ENCODE measurements around the gene PRICKLE4. TPM values are rescaled to one million over a fixed set of nuclear protein-coding genes. Genes with fewer than 3 reads are reported as not detected.
A peak's percentile ranks its signal among the peaks of the same experiment; 100 is the strongest.

Gene PRICKLE4
- total and polyA plus RNA-seq, 2 of the 13 experiments (the other 11 are each of a cell fraction or from before 2014, with no cell fraction given): 0.92 to 1.2 TPM

GRCh38 chr6:41748542-41748941 lies 32.0 kb upstream of the PRICKLE4 start (continued):
- no peak for TF ChIP-seq ZHX2 (IDR thresholded peaks at IDR 0.05; ENCODE audit: low read depth)
- TF ChIP-seq ZHX2 (CRISPR knock-in tag; IDR thresholded peaks at IDR 0.05; ENCODE audit: borderline replicate concordance): no peak
- TF ChIP-seq ZNF704 (CRISPR knock-in tag; IDR thresholded peaks at IDR 0.05; ENCODE audit: borderline replicate concordance): 0 out of 2 replicates have a peak, but pooled peaks have one; percentile 13
- peak; percentile 66 for TF ChIP-seq ZFY (CRISPR knock-in tag; IDR thresholded peaks at IDR 0.05)
- no peak for TF ChIP-seq HNF4A (CRISPR knock-in tag; IDR thresholded peaks at IDR 0.05)
- no peak for TF ChIP-seq FOXA1 (IDR thresholded peaks at IDR 0.05)
- TF ChIP-seq FOXA1 (CRISPR knock-in tag; IDR thresholded peaks at IDR 0.05): peak; percentile 80
- no peak for TF ChIP-seq CSRNP1 (CRISPR knock-in tag; IDR thresholded peaks at IDR 0.05)
- no peak for TF ChIP-seq ZNF124 (CRISPR knock-in tag; IDR thresholded peaks at IDR 0.05)
- no peak for TF ChIP-seq NFYB (CRISPR knock-in tag; IDR thresholded peaks at IDR 0.05)
- TF ChIP-seq ZNF543 (CRISPR knock-in tag; IDR thresholded peaks at IDR 0.05): no peak
- TF ChIP-seq BHLHE40 (IDR thresholded peaks at IDR 0.05; ENCODE audit: low read length): no peak
- TF ChIP-seq HIC2 (CRISPR knock-in tag; IDR thresholded peaks at IDR 0.05; ENCODE audit: low read depth): peak; percentile 70; the same call in 1 of the 2 replicates
- no peak for TF ChIP-seq ZNF589 (CRISPR knock-in tag; conservative IDR thresholded peaks at IDR 0.05)
- no peak for TF ChIP-seq U2AF2 (IDR thresholded peaks at IDR 0.05; ENCODE audit: low read depth, low read length)
- no peak for TF ChIP-seq NFIC (IDR thresholded peaks at IDR 0.05; ENCODE audit: low read length)
- TF ChIP-seq E2F5 (CRISPR knock-in tag; conservative IDR thresholded peaks at IDR 0.05): no peak
- TF ChIP-seq ZC3H4 (CRISPR knock-in tag; IDR thresholded peaks at IDR 0.05; ENCODE audit: borderline replicate concordance): no peak
- TF ChIP-seq TBX2 (CRISPR knock-in tag; IDR thresholded peaks at IDR 0.05; ENCODE audit: borderline replicate concordance): no peak
- peak; percentile 54; the same call in 1 of the 2 replicates for TF ChIP-seq ZFX (CRISPR knock-in tag; IDR thresholded peaks at IDR 0.05; ENCODE audit: low read depth)
- TF ChIP-seq PCBP1 (IDR thresholded peaks at IDR 0.05; ENCODE audit: borderline replicate concordance, low read depth, low read length): peak; percentile 79; the same call in 1 of the 2 replicates

Measured in HepG2 (cell line).